Right lobe of liver (tissue), 6 donors: Measurements from ENCODE around the gene LASP1. TPM values are rescaled to one million over a fixed set of nuclear protein-coding genes. Genes with fewer than 3 reads are reported as not detected.

Experiments
- ATAC-seq, 4 donors: fragments of 200-7000 bp; cut with Tn5 transposase; one replicate each; pipeline ENCODE4 v1.9.1; 2020; ENCODE audit warnings: mild to moderate bottlenecking in 4 of 4, moderate library complexity in 4 of 4
- DNase-seq, 3 donors: peaks; one replicate each; pipeline ENCODE4 v3.0.0-alpha.2; 2020
- H3K27ac ChIP-seq, 3 donors: fragments of 200-600 bp; one replicate each; pipeline ENCODE4 v1.8.0; 2022
- H3K27me3 ChIP-seq, 2 donors: fragments of 200-600 bp; one replicate each; pipeline ENCODE4 v1.8.0; 2022
- H3K36me3 ChIP-seq, 4 donors: fragments of 200-600 bp; sonication (generic) in 1 of 4; one replicate each; pipeline versions ENCODE4 v1.5.1 to v1.8.0; 2017 to 2022; ENCODE audit warnings: control low read depth in 1 of 4
- H3K4me1 ChIP-seq, 4 donors: fragments of 200-600 bp; sonication (generic) in 1 of 4; one replicate each; pipeline versions ENCODE4 v1.5.1 to v1.8.0; 2017 to 2022; ENCODE audit warnings: control low read depth in 1 of 4
- H3K4me3 ChIP-seq, 3 donors: fragments of 200-600 bp; one replicate each; pipeline ENCODE4 v1.8.0; 2022
- H3K9me3 ChIP-seq, 4 donors: fragments of 200-600 bp; sonication (generic) in 1 of 4; one replicate each; pipeline versions ENCODE4 v1.5.1 to v1.8.0; 2017 to 2022; ENCODE audit warnings: control low read depth in 1 of 4
- POLR2A ChIP-seq: fragments of 450-650 bp; IDR thresholded peaks from one replicate; pipeline ENCODE4 v1.6.1; 2017; ENCODE audit warnings: antibody characterized with exemption, mild to moderate bottlenecking
- WGBS: methylation state at CpG from one replicate; pipeline ENCODE4 v1.1.6; 2018; ENCODE audit warnings: low coverage, low lambda C conversion rate; ENCODE audit not compliant: insufficient coverage; ENCODE audit errors: missing lambda C conversion rate; 5-methylcytosine and 5-hydroxymethylcytosine counted together
- intact Hi-C, 2 donors: fragments of 100-400 bp; cut with DNase I; formaldehyde crosslinking; loops; one replicate each; pipeline versions ENCODE4 v1.11.2 to v1.14.1; 2022
- total RNA-seq, 6 experiments: library from RNA; depleted of rRNA in 2 of 6; stranded (reverse); fragments of >200 nt in 2 of 6; fragmentation: NEBNext Ultra II Directional in 3 of 6; extraction: Animal tissue kit (Norgen Biotek cat#: 25700) in 3 of 6; gene quantifications; one replicate each; pipeline versions ENCODE4 v1.1.0 to v1.2.4, GENCODE V29; 2016 to 2023
- TF ChIP-seq, protein P1 (sequence below), 4 donors: fragments of 200-600 bp in 3 of 4; fragments of 450-650 bp in 1 of 4; IDR thresholded peaks; one replicate each; pipeline versions ENCODE4 v1.5.1 to v1.8.0; 2016 to 2022; ENCODE audit warnings: antibody characterized with exemption in 4 of 4, mild to moderate bottlenecking in 2 of 4
- donor health status: DM: no; HTN: yes; CAD: no.
- donor health status: DM: no; HTN: no; CAD: no.
- donor health status: DM: no; HTN: no; CAD: no.
- donor health status: DM: no; HTN: yes; CAD: no.
- donor health status: DM: no; HTN: yes; CAD: no.

LASP1 gene
- total RNA-seq, 6 experiments from 2014 or later, result 52.2 to 124 (median 84.8) TPM

GRCh38 chr17:38882870-38883269 is 13.0 kb downstream of the LASP1 start:
- 93% methylated on average over 2 of the region's 2 CpGs for WGBS
- no peak for TF ChIP-seq POLR2A
- TF ChIP-seq, protein P1, sequence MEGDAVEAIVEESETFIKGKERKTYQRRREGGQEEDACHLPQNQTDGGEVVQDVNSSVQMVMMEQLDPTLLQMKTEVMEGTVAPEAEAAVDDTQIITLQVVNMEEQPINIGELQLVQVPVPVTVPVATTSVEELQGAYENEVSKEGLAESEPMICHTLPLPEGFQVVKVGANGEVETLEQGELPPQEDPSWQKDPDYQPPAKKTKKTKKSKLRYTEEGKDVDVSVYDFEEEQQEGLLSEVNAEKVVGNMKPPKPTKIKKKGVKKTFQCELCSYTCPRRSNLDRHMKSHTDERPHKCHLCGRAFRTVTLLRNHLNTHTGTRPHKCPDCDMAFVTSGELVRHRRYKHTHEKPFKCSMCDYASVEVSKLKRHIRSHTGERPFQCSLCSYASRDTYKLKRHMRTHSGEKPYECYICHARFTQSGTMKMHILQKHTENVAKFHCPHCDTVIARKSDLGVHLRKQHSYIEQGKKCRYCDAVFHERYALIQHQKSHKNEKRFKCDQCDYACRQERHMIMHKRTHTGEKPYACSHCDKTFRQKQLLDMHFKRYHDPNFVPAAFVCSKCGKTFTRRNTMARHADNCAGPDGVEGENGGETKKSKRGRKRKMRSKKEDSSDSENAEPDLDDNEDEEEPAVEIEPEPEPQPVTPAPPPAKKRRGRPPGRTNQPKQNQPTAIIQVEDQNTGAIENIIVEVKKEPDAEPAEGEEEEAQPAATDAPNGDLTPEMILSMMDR (IDR thresholded peaks at IDR 0.05), result no peak
- ATAC-seq (no peak), DNase-seq (no peak)
- Histone ChIP-seq H3K36me3 (peaks cover 0 to 27% (median 3%) of the 10 kb centered on the region in 4 donors), H3K27ac (no peak overlapping the region), H3K4me3 (no peak overlapping the region), H3K9me3 (no peaks in the 10 kb centered on the region), H3K4me1 (peaks cover 0 to 76% (median 34%) of the 10 kb centered on the region in 4 donors), H3K27me3 (no peaks in the 10 kb centered on the region)
- intact Hi-C loops, result no loop called here

DNA sequence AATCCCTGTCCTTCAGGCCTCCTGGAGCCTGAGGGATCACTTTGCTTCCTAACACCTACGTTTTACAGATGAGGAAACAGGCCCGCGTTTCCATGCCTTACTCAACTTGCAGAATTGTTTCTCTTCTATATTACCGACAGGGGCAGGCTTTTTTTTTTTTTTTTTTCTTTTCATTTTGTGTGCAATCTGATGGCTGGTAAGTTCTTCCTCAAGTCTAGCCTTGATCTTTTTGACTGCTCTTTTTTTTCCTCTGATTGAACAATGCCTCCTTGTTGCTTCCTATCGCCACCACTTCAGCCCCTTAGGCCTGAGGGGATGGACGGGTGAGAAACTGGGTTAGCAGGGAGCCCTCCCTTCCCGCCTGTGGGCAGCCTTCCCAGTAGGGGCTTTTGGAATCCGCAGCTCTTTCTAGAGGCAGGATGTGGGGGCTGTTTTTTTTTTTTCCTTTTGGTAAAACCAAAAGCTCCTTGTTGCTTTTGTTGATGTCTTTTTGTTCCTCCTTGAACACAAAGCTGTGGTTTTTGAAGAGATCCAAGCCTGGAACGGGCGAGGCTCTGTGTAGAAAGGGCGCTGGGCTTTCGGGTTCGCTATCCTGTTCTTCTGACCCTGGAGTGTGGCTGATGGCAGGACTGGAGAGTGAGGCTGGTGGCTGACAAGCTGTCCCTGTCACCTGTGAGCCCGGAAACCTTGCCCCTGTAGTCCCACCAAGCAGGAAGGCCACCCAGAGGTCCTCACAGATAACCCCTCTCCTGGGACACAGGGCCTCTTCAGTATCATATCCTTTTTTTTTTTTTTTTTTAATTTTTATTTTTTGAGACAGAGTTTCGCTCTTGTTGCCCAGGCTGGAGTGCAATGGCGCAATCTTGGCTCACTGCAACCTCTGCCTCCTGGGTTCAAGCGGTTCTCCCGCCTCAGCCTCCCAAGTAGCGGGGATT is 14.0 kb downstream of the LASP1 start:
- intact Hi-C loops, result no loop called here
- Histone ChIP-seq H3K4me1 (peaks cover 0 to 84% (median 34%) of the 10 kb centered on the region in 4 donors), H3K4me3 (no peak overlapping the region), H3K27me3 (no peaks in the 10 kb centered on the region), H3K27ac (peak overlapping the region in 2 of 3 donors; percentile 43 to 44), H3K9me3 (no peaks in the 10 kb centered on the region), H3K36me3 (peaks cover 0 to 21% (median 5%) of the 10 kb centered on the region in 4 donors)
- ATAC-seq, result peak; percentile 2 to 27 (median 14)
- DNase-seq, result no peak
- 39% methylated on average over 12 of the region's 19 CpGs for WGBS
- no peak for TF ChIP-seq POLR2A
- TF ChIP-seq, protein P1 (IDR thresholded peaks at IDR 0.05), result no peak

DNA sequence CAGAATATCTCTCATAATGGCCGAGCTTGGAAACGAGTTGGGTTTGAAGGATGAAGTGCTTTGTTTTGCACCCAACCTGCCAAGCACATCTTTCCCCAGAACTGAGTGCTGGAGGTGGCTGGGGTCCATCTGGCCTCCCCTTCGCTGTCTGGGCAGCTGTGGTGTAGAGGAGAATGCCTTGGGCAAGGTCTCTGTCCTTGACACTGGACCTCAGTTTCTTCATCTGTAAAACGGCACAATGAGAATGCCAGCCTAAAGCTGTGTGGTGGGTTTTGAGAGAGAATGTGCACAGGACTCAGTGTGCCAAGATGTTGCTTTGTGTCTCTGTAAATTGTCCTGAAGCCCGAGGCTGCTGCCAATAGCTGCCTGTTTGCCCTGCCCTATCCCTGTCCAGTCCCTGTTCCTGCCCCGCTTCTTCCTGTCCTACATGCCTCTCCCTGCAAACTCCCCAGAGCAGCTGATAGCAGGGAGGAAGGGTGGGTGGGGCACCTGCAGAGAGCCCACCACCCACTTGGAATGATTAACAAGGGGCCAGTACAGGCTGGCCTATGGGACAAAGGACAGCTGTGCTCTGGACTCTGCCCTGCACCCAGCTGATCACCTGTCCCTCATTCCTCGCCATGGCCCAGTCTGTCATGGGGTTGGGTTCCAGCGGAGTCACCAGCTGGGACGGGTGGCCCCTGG is 15.3 kb downstream of the LASP1 start:
- peaks cover 0 to 24% (median 6%) of the 10 kb centered on the region in 4 donors for H3K36me3 ChIP-seq
- intact Hi-C loops, result no loop called here
- H3K4me1 ChIP-seq, result peaks cover 0 to 75% (median 34%) of the 10 kb centered on the region in 4 donors
- peak; percentile 66 to 83 (median 80) for ATAC-seq
- H3K27me3 ChIP-seq, result no peaks in the 10 kb centered on the region
- 7% methylated on average over 5 of the region's 9 CpGs for WGBS
- H3K9me3 ChIP-seq, result no peaks in the 10 kb centered on the region
- DNase-seq, result peak in 2 of 3 donors; percentile 73 to 74
- peak overlapping the region in 1 of 3 donors; percentile 44 for H3K27ac ChIP-seq
- H3K4me3 ChIP-seq, result no peak overlapping the region
- no peak for TF ChIP-seq POLR2A
- TF ChIP-seq, protein P1 (IDR thresholded peaks at IDR 0.05), result no peak

GRCh38 chr17:38885728-38886642 is 16.1 kb downstream of the LASP1 start:
- DNase-seq, result no peak
- Histone ChIP-seq H3K27ac (peak overlapping the region in 1 of 3 donors; percentile 44), H3K4me1 (peaks cover 0 to 67% (median 30%) of the 10 kb centered on the region in 4 donors), H3K36me3 (peaks cover 0 to 21% (median 6%) of the 10 kb centered on the region in 4 donors), H3K9me3 (no peaks in the 10 kb centered on the region), H3K4me3 (no peak overlapping the region), H3K27me3 (no peaks in the 10 kb centered on the region)
- no peak for ATAC-seq
- intact Hi-C loops, result no loop called here
- 46% methylated on average over 8 of the region's 11 CpGs for WGBS
- TF ChIP-seq, protein P1 (IDR thresholded peaks at IDR 0.05), result no peak
- no peak for TF ChIP-seq POLR2A
